GM12878 (cell line): ENCODE results near the gene COL15A1. TPM values are rescaled to one million over a fixed set of nuclear protein-coding genes. Genes with fewer than 3 reads are reported as not detected.

Experiments
- ATAC-seq: fragments of 200-7000 bp; cut with Tn5 transposase; 3 replicates; pipeline ENCODE4 v1.9.1; 2020; ENCODE audit warnings: mild to moderate bottlenecking, moderate library complexity
- BruUV-seq: library from RNA; stranded (reverse); fragments of 400-500 nt; replicated peaks from 2 replicates; lab custom pipeline; 2021; lab: Mats Ljungman, UMichigan
- CTCF ChIA-PET: fragments of 300-600 bp; sonication (Branson Sonifier 250); formaldehyde crosslinking; extraction: SDS; loops from one replicate; lab custom pipeline; 2021; ENCODE audit warnings: inconsistent platforms; lab: Yijun Ruan, JAX
- POLR2A ChIA-PET: fragments of 350-600 bp; formaldehyde crosslinking; extraction: SDS; loops from one replicate; lab custom pipeline; 2021; ENCODE audit warnings: inconsistent platforms; lab: Charles Lee
- RAD21 ChIA-PET: fragments of 300-600 bp; sonication (Branson Sonifier 250); formaldehyde crosslinking; loops from one replicate; lab custom pipeline; 2023; ENCODE audit warnings: antibody characterized with exemption; ENCODE audit not compliant: unreplicated experiment; lab: Charles Lee
- SMC1A ChIA-PET: fragments of 300-600 bp; sonication (Branson Sonifier 250); formaldehyde crosslinking; loops from one replicate; lab custom pipeline; 2023; ENCODE audit not compliant: unreplicated experiment, uncharacterized antibody; lab: Charles Lee
- DNase-seq: peaks from one replicate; pipeline ENCODE4 v3.0.0-alpha.2; 2011; ENCODE audit warnings: low read depth, low spot score
- FAIRE-seq: peaks from 3 replicates; lab custom pipeline; 2011; peaks lifted over from hg19 to GRCh38; lab: Jason Lieb, UNC
- H2AFZ ChIP-seq: 2 replicates; pipeline ENCODE4 v1.6.0; 2011; ENCODE audit warnings: low read depth, low read length, control low read depth; ENCODE audit not compliant: control insufficient read depth
- H3K27ac ChIP-seq: 2 replicates; pipeline ENCODE4 v1.5.1; 2011; ENCODE audit warnings: control low read depth; ENCODE audit not compliant: control insufficient read depth, insufficient read depth
- H3K27me3 ChIP-seq, 2 experiments: replicated peaks in 1 of 2; 2 replicates each; pipeline versions ENCODE4 v1.6.0 to v1.6.1; 2011; ENCODE audit warnings: low read length in 1 of 2; ENCODE audit not compliant: control insufficient read depth in 2 of 2, insufficient read depth in 2 of 2
- H3K36me3 ChIP-seq, 2 experiments: 2 replicates each; pipeline ENCODE4 v1.5.1; 2011; ENCODE audit warnings: low read length in 1 of 2; ENCODE audit not compliant: control insufficient read depth in 2 of 2, insufficient read depth in 2 of 2
- H3K4me1 ChIP-seq: 2 replicates; pipeline ENCODE4 v1.6.1; 2011; ENCODE audit warnings: mild to moderate bottlenecking, low read length, moderate library complexity, mixed read lengths; ENCODE audit not compliant: control insufficient read depth, insufficient read depth
- H3K4me2 ChIP-seq: 2 replicates; pipeline ENCODE4 v1.6.0; 2011; ENCODE audit warnings: control low read depth; ENCODE audit not compliant: control insufficient read depth, insufficient read depth
- H3K4me3 ChIP-seq: fragments of 200-600 bp; sonication (generic); 2 replicates; pipeline ENCODE4 v1.5.1; 2016
- H3K79me2 ChIP-seq: 2 replicates; pipeline ENCODE4 v1.6.0; 2011; ENCODE audit warnings: low read length; ENCODE audit not compliant: control insufficient read depth, insufficient read depth
- H3K9ac ChIP-seq: 2 replicates; pipeline ENCODE4 v1.8.0; 2011; ENCODE audit warnings: low read length, control low read depth, mixed read lengths; ENCODE audit not compliant: control insufficient read depth, insufficient read depth
- H3K9me3 ChIP-seq: replicated peaks from 3 replicates; pipeline ENCODE4 v1.5.1; 2011; ENCODE audit warnings: mild to moderate bottlenecking, low read length; ENCODE audit not compliant: control insufficient read depth, insufficient read depth
- H4K20me1 ChIP-seq: 2 replicates; pipeline ENCODE4 v1.6.0; 2011; ENCODE audit not compliant: control insufficient read depth, insufficient read depth
- EED ChIP-seq: sonication (generic); IDR thresholded peaks from 2 replicates; pipeline ENCODE4 v1.6.1; 2016; ENCODE audit warnings: antibody characterized with exemption, low read depth
- ESRRA ChIP-seq: IDR thresholded peaks from 2 replicates; pipeline ENCODE4 v1.6.1; 2012; ENCODE audit warnings: mild to moderate bottlenecking, low read length, improper control_type of control experiment
- ETV6 ChIP-seq, 2 experiments: fragments of 450-650 bp in 1 of 2; IDR thresholded peaks in 1 of 2; conservative IDR thresholded peaks in 1 of 2; 2 replicates each; pipeline ENCODE4 v1.6.1; 2014; ENCODE audit warnings: antibody characterized with exemption in 1 of 2, borderline replicate concordance in 1 of 2, low read depth in 1 of 2, mild to moderate bottlenecking in 1 of 2, moderate library complexity in 1 of 2
- JUNB ChIP-seq: IDR thresholded peaks from 2 replicates; pipeline ENCODE4 v1.6.1; 2016; ENCODE audit warnings: antibody characterized with exemption, mild to moderate bottlenecking
- NBN ChIP-seq: fragments of 450-650 bp; IDR thresholded peaks from 2 replicates; pipeline ENCODE4 v1.6.1; 2016
- SMAD5 ChIP-seq: IDR thresholded peaks from 2 replicates; pipeline ENCODE4 v1.6.1; 2016; ENCODE audit warnings: antibody characterized with exemption, low read depth
- TAF1 ChIP-seq: IDR thresholded peaks from 2 replicates; pipeline ENCODE4 v1.6.1; 2011; ENCODE audit warnings: mild to moderate bottlenecking, low read depth, low read length, borderline replicate concordance
- WGBS: methylation state at CpG from one replicate; pipeline ENCODE4 v1.1.6; 2016; ENCODE audit warnings: low lambda C conversion rate; ENCODE audit not compliant: insufficient replicate concordance, insufficient coverage; ENCODE audit errors: missing lambda C conversion rate; 5-methylcytosine and 5-hydroxymethylcytosine counted together
- in situ Hi-C: fragments of 300-500 bp; cut with MboI; formaldehyde crosslinking; loops from 9 replicates; pipeline ENCODE4 v1.14.3; 2018; ENCODE audit warnings: mixed read lengths
- intact Hi-C: fragments of 100-400 bp; cut with micrococcal nuclease; formaldehyde crosslinking; loops from one replicate; pipeline ENCODE4 v1.14.2; 2022; ENCODE audit not compliant: unreplicated experiment
- polyA plus RNA-seq, 11 experiments: library from polyadenylated mRNA; depleted of rRNA in 4 of 11; unstranded in 6 of 11; stranded (reverse) in 5 of 11; fragments of >200 nt; fragmentation: Nextera tagmentation in 4 of 11; fragmentation: Illumina TruSeq in 1 of 11; extraction: Ambion mirVana in 4 of 11; extraction: Trizol in 1 of 11; gene quantifications; 1 replicate in 1 of 11; 2 replicates in 10 of 11; pipeline versions ENCODE4 v1.2.1 to v1.2.3, GENCODE V29; 2011 to 2016; ENCODE audit warnings: inconsistent platforms in 2 of 11, missing spikeins in 2 of 11, low read depth in 1 of 11
- total RNA-seq, 4 experiments: library from RNA; depleted of rRNA in 3 of 4; stranded (reverse); fragments of >200 nt in 3 of 4; fragmentation: Illumina TruSeq in 1 of 4; extraction: Trizol in 1 of 4; gene quantifications; 2 replicates each; pipeline versions ENCODE4 v1.2.1 to v1.2.3, GENCODE V29; 2013 to 2021
- TF ChIP-seq, protein P1 (sequence below): fragments of 450-650 bp; IDR thresholded peaks from 2 replicates; pipeline ENCODE4 v1.6.1; 2016; ENCODE audit warnings: mild to moderate bottlenecking, moderate library complexity, borderline replicate concordance
- TF ChIP-seq, protein P2 (sequence below): fragments of 450-650 bp; IDR thresholded peaks from 2 replicates; pipeline ENCODE4 v1.6.1; 2016; ENCODE audit warnings: mild to moderate bottlenecking
- TF ChIP-seq, protein P3 (sequence below): fragments of 450-650 bp; IDR thresholded peaks from 2 replicates; pipeline ENCODE4 v1.6.1; 2017; ENCODE audit warnings: mild to moderate bottlenecking

COL15A1 gene
- total and polyA plus RNA-seq, 10 of the 15 experiments (the other 5 are each of a cell fraction or from before 2014, with no cell fraction given): 0.01 to 0.28 (median 0.06) TPM; not detected in 2

GRCh38 chr9:99015448-99015847 lies 71.7 kb downstream of the COL15A1 start (continued):
- TF ChIP-seq, protein P1, sequence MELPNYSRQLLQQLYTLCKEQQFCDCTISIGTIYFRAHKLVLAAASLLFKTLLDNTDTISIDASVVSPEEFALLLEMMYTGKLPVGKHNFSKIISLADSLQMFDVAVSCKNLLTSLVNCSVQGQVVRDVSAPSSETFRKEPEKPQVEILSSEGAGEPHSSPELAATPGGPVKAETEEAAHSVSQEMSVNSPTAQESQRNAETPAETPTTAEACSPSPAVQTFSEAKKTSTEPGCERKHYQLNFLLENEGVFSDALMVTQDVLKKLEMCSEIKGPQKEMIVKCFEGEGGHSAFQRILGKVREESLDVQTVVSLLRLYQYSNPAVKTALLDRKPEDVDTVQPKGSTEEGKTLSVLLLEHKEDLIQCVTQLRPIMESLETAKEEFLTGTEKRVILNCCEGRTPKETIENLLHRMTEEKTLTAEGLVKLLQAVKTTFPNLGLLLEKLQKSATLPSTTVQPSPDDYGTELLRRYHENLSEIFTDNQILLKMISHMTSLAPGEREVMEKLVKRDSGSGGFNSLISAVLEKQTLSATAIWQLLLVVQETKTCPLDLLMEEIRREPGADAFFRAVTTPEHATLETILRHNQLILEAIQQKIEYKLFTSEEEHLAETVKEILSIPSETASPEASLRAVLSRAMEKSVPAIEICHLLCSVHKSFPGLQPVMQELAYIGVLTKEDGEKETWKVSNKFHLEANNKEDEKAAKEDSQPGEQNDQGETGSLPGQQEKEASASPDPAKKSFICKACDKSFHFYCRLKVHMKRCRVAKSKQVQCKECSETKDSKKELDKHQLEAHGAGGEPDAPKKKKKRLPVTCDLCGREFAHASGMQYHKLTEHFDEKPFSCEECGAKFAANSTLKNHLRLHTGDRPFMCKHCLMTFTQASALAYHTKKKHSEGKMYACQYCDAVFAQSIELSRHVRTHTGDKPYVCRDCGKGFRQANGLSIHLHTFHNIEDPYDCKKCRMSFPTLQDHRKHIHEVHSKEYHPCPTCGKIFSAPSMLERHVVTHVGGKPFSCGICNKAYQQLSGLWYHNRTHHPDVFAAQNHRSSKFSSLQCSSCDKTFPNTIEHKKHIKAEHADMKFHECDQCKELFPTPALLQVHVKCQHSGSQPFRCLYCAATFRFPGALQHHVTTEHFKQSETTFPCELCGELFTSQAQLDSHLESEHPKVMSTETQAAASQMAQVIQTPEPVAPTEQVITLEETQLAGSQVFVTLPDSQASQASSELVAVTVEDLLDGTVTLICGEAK: no peak

DNA sequence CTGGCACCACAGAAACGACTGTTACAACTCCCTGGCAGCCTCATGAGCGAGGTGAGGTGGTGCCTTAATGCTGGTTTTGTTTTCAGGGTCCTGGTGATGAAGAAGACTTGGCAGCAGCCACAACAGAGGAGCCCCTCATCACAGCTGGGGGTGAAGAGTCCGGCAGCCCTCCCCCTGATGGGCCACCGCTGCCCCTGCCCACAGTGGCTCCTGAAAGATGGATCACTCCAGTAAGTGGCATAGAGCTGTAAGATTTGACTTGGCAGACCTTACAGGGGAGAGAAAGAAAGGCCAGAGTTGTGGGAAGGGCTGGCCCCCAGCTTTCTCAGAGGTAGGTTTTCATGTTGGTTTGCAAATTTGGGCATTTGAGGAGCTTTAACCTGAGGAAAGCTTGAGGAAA lies 72.2 kb downstream of the COL15A1 start:
- Histone ChIP-seq H3K4me3 (no peak overlapping the region), H3K9me3 (no peaks in the 10 kb centered on the region; the same call in 2 of the 3 replicates), H3K36me3 (no peaks in the 10 kb centered on the region), H3K9ac (no peak overlapping the region), H2AFZ (no peak overlapping the region), H4K20me1 (no peaks in the 10 kb centered on the region), H3K4me1 (no peaks in the 10 kb centered on the region), H3K4me2 (no peak overlapping the region), H3K79me2 (no peaks in the 10 kb centered on the region), H3K27me3 (no peaks in the 10 kb centered on the region), H3K27ac (no peak overlapping the region)
- intact Hi-C loops (no loop called here), in situ Hi-C loops (no loop called here)
- CTCF ChIA-PET: interaction anchor here (6.6 kb wide), 1 partner anchor 16 kb away, joined by 62 read pairs; no protein-coding TSS in a partner anchor
- no TSS peak for BruUV-seq
- FAIRE-seq: no peak
- TF ChIP-seq SMAD5: no peak
- TF ChIP-seq EED: no peak
- TF ChIP-seq, protein P2, sequence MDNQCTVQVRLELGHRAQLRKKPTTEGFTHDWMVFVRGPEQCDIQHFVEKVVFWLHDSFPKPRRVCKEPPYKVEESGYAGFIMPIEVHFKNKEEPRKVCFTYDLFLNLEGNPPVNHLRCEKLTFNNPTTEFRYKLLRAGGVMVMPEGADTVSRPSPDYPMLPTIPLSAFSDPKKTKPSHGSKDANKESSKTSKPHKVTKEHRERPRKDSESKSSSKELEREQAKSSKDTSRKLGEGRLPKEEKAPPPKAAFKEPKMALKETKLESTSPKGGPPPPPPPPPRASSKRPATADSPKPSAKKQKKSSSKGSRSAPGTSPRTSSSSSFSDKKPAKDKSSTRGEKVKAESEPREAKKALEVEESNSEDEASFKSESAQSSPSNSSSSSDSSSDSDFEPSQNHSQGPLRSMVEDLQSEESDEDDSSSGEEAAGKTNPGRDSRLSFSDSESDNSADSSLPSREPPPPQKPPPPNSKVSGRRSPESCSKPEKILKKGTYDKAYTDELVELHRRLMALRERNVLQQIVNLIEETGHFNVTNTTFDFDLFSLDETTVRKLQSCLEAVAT: no peak
- TF ChIP-seq ETV6 (conservative IDR thresholded peaks at IDR 0.05 in 1 of 2, IDR thresholded peaks at IDR 0.05 in 1 of 2; ENCODE audit: borderline replicate concordance in 1 of 2, low read depth in 1 of 2): no peak
- TF ChIP-seq JUNB: no peak
- TF ChIP-seq TAF1: no peak
- TF ChIP-seq, protein P3, sequence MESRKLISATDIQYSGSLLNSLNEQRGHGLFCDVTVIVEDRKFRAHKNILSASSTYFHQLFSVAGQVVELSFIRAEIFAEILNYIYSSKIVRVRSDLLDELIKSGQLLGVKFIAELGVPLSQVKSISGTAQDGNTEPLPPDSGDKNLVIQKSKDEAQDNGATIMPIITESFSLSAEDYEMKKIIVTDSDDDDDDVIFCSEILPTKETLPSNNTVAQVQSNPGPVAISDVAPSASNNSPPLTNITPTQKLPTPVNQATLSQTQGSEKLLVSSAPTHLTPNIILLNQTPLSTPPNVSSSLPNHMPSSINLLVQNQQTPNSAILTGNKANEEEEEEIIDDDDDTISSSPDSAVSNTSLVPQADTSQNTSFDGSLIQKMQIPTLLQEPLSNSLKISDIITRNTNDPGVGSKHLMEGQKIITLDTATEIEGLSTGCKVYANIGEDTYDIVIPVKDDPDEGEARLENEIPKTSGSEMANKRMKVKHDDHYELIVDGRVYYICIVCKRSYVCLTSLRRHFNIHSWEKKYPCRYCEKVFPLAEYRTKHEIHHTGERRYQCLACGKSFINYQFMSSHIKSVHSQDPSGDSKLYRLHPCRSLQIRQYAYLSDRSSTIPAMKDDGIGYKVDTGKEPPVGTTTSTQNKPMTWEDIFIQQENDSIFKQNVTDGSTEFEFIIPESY: no peak
- no peak for TF ChIP-seq ESRRA
- no peak for TF ChIP-seq NBN
- DNase-seq: no peak
- RAD21 ChIA-PET: interaction anchor here (2.5 kb wide), 1 partner anchor 14 kb away, joined by 6 read pairs; no protein-coding TSS in a partner anchor
- SMC1A ChIA-PET: no interaction called here
- 15% methylated on average over 4 of the region's 4 CpGs for WGBS
- POLR2A ChIA-PET: no interaction called here
- no peak for ATAC-seq
